Sigmoid colon (tissue), 4 donors: Measurements from ENCODE around the gene SERPIND1.

Experiments used
- POLR2A ChIP-seq, 2 donors: fragments of 450-650 bp; IDR thresholded peaks; one replicate each; pipeline ENCODE4 v1.6.1; 2016; ENCODE audit warnings: antibody characterized with exemption in 2 of 2, mild to moderate bottlenecking in 2 of 2, moderate library complexity in 2 of 2
- POLR2AphosphoS5 ChIP-seq, 4 donors: sonication (generic); formaldehyde crosslinking; IDR thresholded peaks; one replicate each; pipeline ENCODE4 v1.6.1; 2017; ENCODE audit warnings: antibody characterized with exemption in 4 of 4

- no peak for TF ChIP-seq POLR2A (IDR thresholded peaks at IDR 0.05)
- TF ChIP-seq POLR2AphosphoS5 (IDR thresholded peaks at IDR 0.05) = no peak
Measured at GRCh38 chr22:20811971-20812660, 38.2 kb downstream of the SERPIND1 start.
